HFFc6 (cell line): ENCODE measurements around the gene RHOBTB1. TPM values are rescaled to one million over a fixed set of nuclear protein-coding genes. Genes with fewer than 3 reads are reported as not detected.

Experiments used
- DNase-seq: peaks from one replicate; pipeline ENCODE4 v3.0.0-alpha.2; 2018
- H3K27ac Mint-ChIP-seq: 2 replicates; pipeline ENCODE4 v1.8.0; 2020; ENCODE audit warnings: mild to moderate bottlenecking, mixed read lengths
- H3K27me3 Mint-ChIP-seq: 2 replicates; pipeline ENCODE4 v1.8.0; 2021; ENCODE audit warnings: mild to moderate bottlenecking, moderate library complexity, mixed read lengths; ENCODE audit not compliant: insufficient read depth
- H3K36me3 Mint-ChIP-seq: 2 replicates; pipeline ENCODE4 v1.8.0; 2021; ENCODE audit warnings: low read depth, mixed read lengths
- H3K4me1 Mint-ChIP-seq: 2 replicates; pipeline ENCODE4 v1.8.0; 2020; ENCODE audit warnings: low read depth, mixed read lengths
- H3K4me3 Mint-ChIP-seq: 2 replicates; pipeline ENCODE4 v1.8.0; 2020; ENCODE audit warnings: mild to moderate bottlenecking, moderate library complexity, mixed read lengths
- H3K9me3 Mint-ChIP-seq: 2 replicates; pipeline ENCODE4 v1.8.0; 2020; ENCODE audit warnings: mild to moderate bottlenecking, mixed read lengths
- total RNA-seq, 6 experiments: library from RNA; stranded (reverse); fragmentation: NEBNext Ultra II Directional; extraction: Animal tissue kit (Norgen Biotek cat#: 25700); gene quantifications; 2 replicates in 1 of 6; 3 replicates in 5 of 6; pipeline ENCODE4 v1.2.3, GENCODE V29; 2021
- TF ChIP-seq, protein P1 (sequence below): fragments of 200-600 bp; sonication (generic); IDR thresholded peaks from 2 replicates; pipeline ENCODE4 v1.5.0; 2021; ENCODE audit warnings: antibody characterized with exemption, mild to moderate bottlenecking

The RHOBTB1 gene
- total RNA-seq, 6 experiments from 2014 or later: 9.0 to 11.7 (median 9.3) TPM

DNA sequence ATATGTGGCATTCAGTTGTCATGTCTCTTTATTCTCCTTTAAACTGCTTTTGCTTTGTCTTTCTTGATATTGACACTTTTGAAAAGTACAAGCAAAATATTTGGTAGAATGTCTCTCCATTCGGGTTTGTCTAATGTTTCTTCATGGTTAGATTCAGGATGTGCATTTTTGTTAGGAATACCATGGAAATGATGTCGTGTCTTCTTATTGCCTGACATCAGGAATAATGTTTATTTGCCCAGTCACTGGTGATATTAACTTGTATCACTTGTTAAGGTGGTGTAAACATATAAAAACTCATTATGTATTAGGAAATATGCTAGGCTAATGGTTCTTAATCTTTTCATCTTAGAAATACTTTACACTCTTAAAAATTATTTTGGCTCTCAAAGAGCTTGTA is 122.3 kb downstream of the RHOBTB1 start:
- H3K4me3 Mint-ChIP-seq: no peak overlapping the region
- TF ChIP-seq, protein P1, sequence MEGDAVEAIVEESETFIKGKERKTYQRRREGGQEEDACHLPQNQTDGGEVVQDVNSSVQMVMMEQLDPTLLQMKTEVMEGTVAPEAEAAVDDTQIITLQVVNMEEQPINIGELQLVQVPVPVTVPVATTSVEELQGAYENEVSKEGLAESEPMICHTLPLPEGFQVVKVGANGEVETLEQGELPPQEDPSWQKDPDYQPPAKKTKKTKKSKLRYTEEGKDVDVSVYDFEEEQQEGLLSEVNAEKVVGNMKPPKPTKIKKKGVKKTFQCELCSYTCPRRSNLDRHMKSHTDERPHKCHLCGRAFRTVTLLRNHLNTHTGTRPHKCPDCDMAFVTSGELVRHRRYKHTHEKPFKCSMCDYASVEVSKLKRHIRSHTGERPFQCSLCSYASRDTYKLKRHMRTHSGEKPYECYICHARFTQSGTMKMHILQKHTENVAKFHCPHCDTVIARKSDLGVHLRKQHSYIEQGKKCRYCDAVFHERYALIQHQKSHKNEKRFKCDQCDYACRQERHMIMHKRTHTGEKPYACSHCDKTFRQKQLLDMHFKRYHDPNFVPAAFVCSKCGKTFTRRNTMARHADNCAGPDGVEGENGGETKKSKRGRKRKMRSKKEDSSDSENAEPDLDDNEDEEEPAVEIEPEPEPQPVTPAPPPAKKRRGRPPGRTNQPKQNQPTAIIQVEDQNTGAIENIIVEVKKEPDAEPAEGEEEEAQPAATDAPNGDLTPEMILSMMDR: no peak
- no peaks in the 10 kb centered on the region for H3K9me3 Mint-ChIP-seq
- H3K27ac Mint-ChIP-seq: no peak overlapping the region
- H3K4me1 Mint-ChIP-seq: peaks cover 53% of the 10 kb centered on the region
- no peaks in the 10 kb centered on the region for H3K36me3 Mint-ChIP-seq
- peaks cover 1% of the 10 kb centered on the region; the same call in 1 of the 2 replicates for H3K27me3 Mint-ChIP-seq
- no peak for DNase-seq

DNA sequence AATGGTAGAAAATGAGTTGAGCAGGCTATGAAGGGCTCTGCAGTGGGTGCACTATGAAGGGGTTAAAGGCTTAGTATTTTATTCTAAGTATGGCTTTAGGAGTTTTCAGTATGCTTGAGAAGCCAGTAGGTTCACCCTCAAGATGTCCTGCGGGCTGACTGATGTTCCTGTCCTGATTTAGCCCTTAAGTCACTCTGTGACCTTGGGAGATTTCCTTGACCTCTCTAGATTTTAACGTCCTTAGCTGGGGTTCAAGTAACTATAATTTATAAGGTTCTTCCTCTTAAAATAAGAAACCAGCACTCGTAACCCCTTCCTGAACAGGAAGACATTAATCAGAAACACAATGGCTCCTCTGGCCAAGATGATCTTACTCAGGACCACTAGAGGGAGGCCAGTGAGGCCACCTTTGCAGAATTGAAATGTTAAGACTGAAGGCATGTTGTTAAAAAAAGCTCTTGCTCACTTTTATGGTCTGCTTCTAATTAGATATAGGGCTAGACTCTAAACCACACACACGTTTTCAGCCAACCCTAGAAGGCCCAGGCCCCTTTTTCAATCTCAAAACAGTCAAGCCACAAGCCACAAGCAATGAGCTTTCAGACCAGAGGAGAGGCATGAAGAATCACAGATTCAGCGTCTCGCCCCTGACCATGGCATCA is 123.8 kb downstream of the RHOBTB1 start:
- TF ChIP-seq, protein P1: peak; percentile 74
- H3K27ac Mint-ChIP-seq: peak overlapping the region; percentile 41; the same call in 1 of the 2 replicates
- no peaks in the 10 kb centered on the region for H3K9me3 Mint-ChIP-seq
- no peaks in the 10 kb centered on the region for H3K36me3 Mint-ChIP-seq
- peaks cover 1% of the 10 kb centered on the region; the same call in 1 of the 2 replicates for H3K27me3 Mint-ChIP-seq
- DNase-seq: peak; percentile 63
- peaks cover 58% of the 10 kb centered on the region for H3K4me1 Mint-ChIP-seq
- H3K4me3 Mint-ChIP-seq: no peak overlapping the region

Other genes starting within 250 kb of the RHOBTB1 start
- 10 to 100 TPM; 18.3 to 43.0 (median 38.5) TPM for gene CDK1, start 165.7 kb downstream of the RHOBTB1 start, total RNA-seq